K562 (cell line): ENCODE measurements around the gene DNAJC1. TPM values are rescaled to one million over a fixed set of nuclear protein-coding genes. Genes with fewer than 3 reads are reported as not detected.

Experiments
- ARID3A ChIP-seq: IDR thresholded peaks from 2 replicates; pipeline ENCODE4 v1.6.1; 2012; ENCODE audit warnings: low read depth, low read length, improper control_type of control experiment, borderline replicate concordance
- BRCA1 ChIP-seq, 2 experiments: fragments of 450-650 bp in 1 of 2; sonication (generic) in 1 of 2; formaldehyde crosslinking in 1 of 2; IDR thresholded peaks; 2 replicates each; pipeline versions ENCODE4 v1.5.0 to v1.6.1; 2017 to 2020; ENCODE audit warnings: mild to moderate bottlenecking in 1 of 2, missing genetic modification reagents in 1 of 2
- CBX8 ChIP-seq: fragments of 200-600 bp; sonication (generic); IDR thresholded peaks from 2 replicates; pipeline ENCODE4 v1.6.1; 2012; ENCODE audit warnings: borderline replicate concordance, mixed run types, low read depth, mild to moderate bottlenecking, moderate library complexity, mixed read lengths, low read length, control low read depth, inconsistent platforms; ENCODE audit not compliant: poor library complexity, severe bottlenecking; ENCODE audit errors: extremely low read depth
- CEBPG ChIP-seq, 3 experiments: fragments of 200-800 bp in 1 of 3; sonication (Bioruptor generic) in 1 of 3; sonication (generic) in 1 of 3; formaldehyde crosslinking in 1 of 3; IDR thresholded peaks in 2 of 3; conservative IDR thresholded peaks in 1 of 3; 2 replicates each; pipeline versions ENCODE4 v1.6.1 to v1.8.0; 2016 to 2022; ENCODE audit warnings: missing compliant biosample characterization in 2 of 3, missing genetic modification characterization in 2 of 3, mild to moderate bottlenecking in 1 of 3, missing genetic modification reagents in 1 of 3
- DPF2 ChIP-seq: fragments of 450-650 bp; IDR thresholded peaks from 2 replicates; pipeline ENCODE4 v1.6.1; 2016
- FOXM1 ChIP-seq, 2 experiments: fragments of 450-650 bp in 1 of 2; sonication (generic) in 1 of 2; formaldehyde crosslinking in 1 of 2; IDR thresholded peaks; 2 replicates each; pipeline versions ENCODE4 v1.6.1 to v1.9.0; 2017 to 2022; ENCODE audit warnings: low read depth in 2 of 2, mild to moderate bottlenecking in 2 of 2, missing genetic modification reagents in 1 of 2, moderate library complexity in 1 of 2
- HDAC8 ChIP-seq: fragments of 450-650 bp; IDR thresholded peaks from 2 replicates; pipeline ENCODE4 v1.6.1; 2016; ENCODE audit warnings: mild to moderate bottlenecking, missing genetic modification characterization, moderate library complexity, missing compliant biosample characterization
- MNT ChIP-seq, 2 experiments: fragments of 450-650 bp; conservative IDR thresholded peaks; 2 replicates each; pipeline ENCODE4 v1.6.1; 2017; ENCODE audit warnings: mild to moderate bottlenecking in 2 of 2, moderate library complexity in 2 of 2
- PBX2 ChIP-seq, 2 experiments: IDR thresholded peaks in 1 of 2; conservative IDR thresholded peaks in 1 of 2; 2 replicates each; pipeline ENCODE4 v1.6.1; 2016; ENCODE audit warnings: low read depth in 2 of 2, mild to moderate bottlenecking in 1 of 2, missing compliant biosample characterization in 1 of 2, missing genetic modification characterization in 1 of 2, moderate library complexity in 1 of 2
- PREB ChIP-seq: sonication (generic); formaldehyde crosslinking; IDR thresholded peaks from 2 replicates; pipeline ENCODE4 v1.8.1; 2023; ENCODE audit warnings: mild to moderate bottlenecking, missing genetic modification reagents
- SLC30A9 ChIP-seq: fragments of 250-450 bp; sonication (Bioruptor Pico); IDR thresholded peaks from 2 replicates; pipeline ENCODE4 v1.8.0; 2022; ENCODE audit warnings: mild to moderate bottlenecking, moderate library complexity
- TCF15 ChIP-seq: fragments of 250-450 bp; sonication (Bioruptor Pico); IDR thresholded peaks from 2 replicates; pipeline ENCODE4 v1.8.0; 2022; ENCODE audit warnings: moderate library complexity, mild to moderate bottlenecking, inconsistent platforms
- TFAM ChIP-seq: fragments of 250-450 bp; sonication (Bioruptor Pico); conservative IDR thresholded peaks from 2 replicates; pipeline ENCODE4 v1.5.0; 2021; ENCODE audit warnings: mild to moderate bottlenecking, moderate library complexity
- XRCC3 ChIP-seq: fragments of 450-650 bp; IDR thresholded peaks from 2 replicates; pipeline ENCODE4 v1.6.1; 2017; ENCODE audit warnings: mild to moderate bottlenecking, moderate library complexity
- ZBTB34 ChIP-seq: fragments of 250-450 bp; sonication (Bioruptor Pico); IDR thresholded peaks from 2 replicates; pipeline ENCODE4 v1.8.0; 2021; ENCODE audit warnings: mild to moderate bottlenecking, moderate library complexity
- ZNF140 ChIP-seq: fragments of 250-450 bp; sonication (Bioruptor Pico); IDR thresholded peaks from 2 replicates; pipeline ENCODE4 v1.8.0; 2021; ENCODE audit warnings: moderate library complexity, mild to moderate bottlenecking, inconsistent platforms
- polyA plus RNA-seq, 8 experiments: library from polyadenylated mRNA; depleted of rRNA in 4 of 8; stranded (reverse) in 5 of 8; unstranded in 3 of 8; fragments of >200 nt; fragmentation: Nextera tagmentation in 2 of 8; fragmentation: Illumina TruSeq in 1 of 8; extraction: Ambion mirVana in 2 of 8; extraction: Trizol in 1 of 8; gene quantifications; 2 replicates each; pipeline versions ENCODE4 v1.2.1 to v1.2.3, GENCODE V29; 2011 to 2014; ENCODE audit warnings: inconsistent platforms in 1 of 8, missing spikeins in 1 of 8
- total RNA-seq, 7 experiments: library from RNA; depleted of rRNA in 6 of 7; stranded (reverse); fragments of >200 nt in 6 of 7; fragmentation: Illumina TruSeq in 2 of 7; extraction: Trizol in 2 of 7; gene quantifications; 2 replicates each; pipeline versions ENCODE4 v1.2.1 to v1.2.3, GENCODE V29; 2011 to 2021; ENCODE audit warnings: low replicate concordance in 1 of 7

Gene DNAJC1
- total and polyA plus RNA-seq, 9 of the 15 experiments (the other 6 are each of a cell fraction or from before 2014, with no cell fraction given): 5.4 to 77.6 (median 40.3) TPM

- TF ChIP-seq ARID3A (peak; percentile 23; the same call in 1 of the 2 replicates), XRCC3 (no peak), CBX8 (no peak), TFAM (no peak), MNT (conservative IDR thresholded peaks at IDR 0.05) (0 out of 4 replicates have a peak, but pooled peaks of 1 of the 2 experiments have one; percentile 7), SLC30A9 (no peak), HDAC8 (tag) (no peak), BRCA1 (IDR thresholded peaks at IDR 0.05) (no peak), BRCA1 (CRISPR knock-in tag; IDR thresholded peaks at IDR 0.05) (no peak), PBX2 (CRISPR knock-in tag; IDR thresholded peaks at IDR 0.05; ENCODE audit: low read depth) (no peak), PBX2 (tag; conservative IDR thresholded peaks at IDR 0.05; ENCODE audit: low read depth) (0 out of 2 replicates have a peak, but pooled peaks have one; percentile 20), CEBPG (CRISPR knock-in tag; IDR thresholded peaks at IDR 0.05) (peak; percentile 50; the same call in 1 of the 2 replicates), CEBPG (tag; conservative IDR thresholded peaks at IDR 0.05 in 1 of 2, IDR thresholded peaks at IDR 0.05 in 1 of 2) (peak in 1 of 2 experiments; percentile 59; a peak in 1 of 4 replicates), PREB (CRISPR knock-in tag) (no peak), FOXM1 (IDR thresholded peaks at IDR 0.05; ENCODE audit: low read depth) (peak; percentile 64; the same call in 1 of the 2 replicates), FOXM1 (CRISPR knock-in tag; IDR thresholded peaks at IDR 0.05; ENCODE audit: low read depth) (no peak), ZNF140 (CRISPR knock-in tag) (no peak), TCF15 (CRISPR knock-in tag) (no peak), DPF2 (peak; percentile 96), ZBTB34 (no peak)
Observed at GRCh38 chr10:21961847-21962246, 41.7 kb downstream of the DNAJC1 start (continued).
